Right kidney (tissue), 9 donors: ENCODE data around the gene NLGN3.

Source experiments
- DNase-seq: peaks from one replicate; pipeline ENCODE4 v3.0.0-alpha.2; 2016
- long read RNA-seq, 8 donors: transcript quantifications; one replicate each; lab custom pipeline, GENCODE V29; 2026

The NLGN3 gene
- long read RNA-seq, donor 1, partial matches to known transcripts: 0 of 1 reads
- long read RNA-seq, donor 1, other reads (novel, unspliced or antisense): 0 of 1 reads
- long read RNA-seq, donor 2, partial matches to known transcripts: 0 of 1 reads
- long read RNA-seq, donor 2, other reads (novel, unspliced or antisense): 0 of 1 reads
- long read RNA-seq, donor 3, partial matches to known transcripts: 0 of 1 reads
- long read RNA-seq, donor 3, other reads (novel, unspliced or antisense): 0 of 1 reads
- long read RNA-seq, donor 4, partial matches to known transcripts: 0 of 1 reads
- long read RNA-seq, donor 4, other reads (novel, unspliced or antisense): 0 of 1 reads
- long read RNA-seq, donor 5, partial matches to known transcripts: 0 of 1 reads
- long read RNA-seq, donor 5, other reads (novel, unspliced or antisense): 0 of 1 reads
- long read RNA-seq, donor 6: 0 reads
- long read RNA-seq, donor 7: 0 reads
- long read RNA-seq, donor 8: 0 reads

DNA sequence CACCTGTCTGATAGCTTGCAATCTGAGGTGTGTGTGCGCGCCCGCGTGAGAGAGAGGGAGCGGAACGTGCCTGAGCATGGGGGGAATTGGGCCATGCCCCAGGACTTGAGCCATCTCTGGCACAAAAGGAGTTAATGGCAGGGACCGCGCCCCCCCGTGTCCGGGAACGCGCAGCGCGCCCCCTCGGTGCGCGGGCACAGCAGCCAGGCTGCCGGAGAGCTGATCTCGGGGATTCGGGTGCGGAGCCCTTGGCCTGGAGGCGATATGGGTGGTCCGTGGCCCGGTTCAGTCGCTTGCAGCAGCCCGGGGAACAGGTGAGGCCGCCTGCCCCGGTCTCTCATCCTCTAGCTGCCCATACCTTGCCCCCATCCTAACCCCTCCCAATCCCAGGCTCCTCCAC, at the start of gene NLGN3:
NLGN3 (plus strand) TSS at position 191 of the 400 bp plus-strand sequence. CDS start 2,909 bp downstream, outside the sequence.
- peak; percentile 30 for DNase-seq

- no peak for DNase-seq
Observed at GRCh38 chrX:71095033-71095432, 49.6 kb upstream of the NLGN3 start.

- DNase-seq: peak; percentile 47
Observed at GRCh38 chrX:71095555-71095980, 49.1 kb upstream of the NLGN3 start, which contains the start of gene FOXO4. TSS of gene FOXO4 (plus strand) at chrX:71095851. CDS start at chrX:71096529, 678 bp downstream.

DNA sequence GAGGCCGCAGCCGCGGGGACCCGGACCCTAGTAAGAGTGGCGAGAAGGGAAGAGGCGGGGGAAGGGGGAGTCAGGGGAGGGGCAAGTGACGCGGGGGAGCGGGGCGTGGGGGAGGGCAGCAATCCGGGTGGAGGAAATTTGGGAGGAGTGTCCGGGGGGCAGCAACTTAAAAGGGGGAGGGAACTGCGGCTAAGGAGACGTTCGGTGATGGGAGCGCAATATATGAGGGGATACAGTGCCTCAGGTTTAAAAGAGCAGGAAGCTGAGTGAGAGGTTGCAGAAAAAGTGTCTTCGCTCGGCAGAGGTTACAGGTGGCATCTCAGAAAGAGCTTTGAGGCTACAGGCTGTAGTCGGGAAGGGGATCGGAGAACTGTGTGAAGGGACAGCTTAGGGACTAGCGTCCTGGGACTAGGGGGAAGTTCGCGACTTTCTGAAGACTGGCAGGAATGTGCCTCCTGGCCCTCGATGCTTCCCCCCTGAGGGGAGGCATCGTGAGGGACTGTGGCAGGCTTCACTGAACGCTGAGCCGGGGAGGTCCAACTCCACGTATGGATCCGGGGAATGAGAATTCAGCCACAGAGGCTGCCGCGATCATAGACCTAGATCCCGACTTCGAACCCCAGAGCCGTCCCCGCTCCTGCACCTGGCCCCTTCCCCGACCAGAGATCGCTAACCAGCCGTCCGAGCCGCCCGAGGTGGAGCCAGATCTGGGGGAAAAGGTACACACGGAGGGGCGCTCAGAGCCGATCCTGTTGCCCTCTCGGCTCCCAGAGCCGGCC, 48.5 kb upstream of the NLGN3 start:
- peak; percentile 61 for DNase-seq

DNA sequence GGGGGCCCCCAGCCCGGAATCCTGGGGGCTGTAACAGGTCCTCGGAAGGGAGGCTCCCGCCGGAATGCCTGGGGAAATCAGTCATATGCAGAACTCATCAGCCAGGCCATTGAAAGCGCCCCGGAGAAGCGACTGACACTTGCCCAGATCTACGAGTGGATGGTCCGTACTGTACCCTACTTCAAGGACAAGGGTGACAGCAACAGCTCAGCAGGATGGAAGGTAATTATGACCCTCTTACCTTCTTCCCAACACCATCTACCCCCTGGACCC, 47.9 kb upstream of the NLGN3 start:
- no peak for DNase-seq

- DNase-seq: no peak
Observed at GRCh38 chrX:71098302-71098701, 46.3 kb upstream of the NLGN3 start.

DNA sequence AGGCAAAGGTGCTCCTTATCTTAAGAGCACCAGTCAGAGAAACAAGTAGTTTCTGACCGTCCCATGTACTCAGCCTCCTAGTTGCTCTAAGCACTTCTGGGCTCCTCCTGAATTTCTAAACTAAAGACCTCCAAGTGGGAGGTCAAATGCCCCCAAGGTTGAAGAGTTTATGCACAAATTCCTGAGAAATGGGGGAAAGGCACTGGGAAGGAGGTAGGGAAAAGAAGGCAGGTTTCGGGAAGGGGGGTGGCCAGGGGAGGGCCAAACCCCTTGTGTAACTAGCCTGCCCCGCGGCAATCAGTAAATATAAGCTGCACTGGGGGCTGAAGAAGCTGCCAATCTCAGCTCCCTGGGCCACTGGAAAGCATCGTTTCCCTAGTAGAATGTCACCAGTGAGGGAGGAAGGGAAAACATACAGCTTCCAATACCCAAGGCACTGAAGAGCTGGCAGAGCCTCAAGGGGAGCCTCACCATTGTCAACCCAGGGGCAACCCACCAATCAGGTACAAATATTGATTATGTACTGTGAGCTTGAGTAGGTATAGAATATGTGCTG, 45.6 kb upstream of the NLGN3 start:
- no peak for DNase-seq

DNA sequence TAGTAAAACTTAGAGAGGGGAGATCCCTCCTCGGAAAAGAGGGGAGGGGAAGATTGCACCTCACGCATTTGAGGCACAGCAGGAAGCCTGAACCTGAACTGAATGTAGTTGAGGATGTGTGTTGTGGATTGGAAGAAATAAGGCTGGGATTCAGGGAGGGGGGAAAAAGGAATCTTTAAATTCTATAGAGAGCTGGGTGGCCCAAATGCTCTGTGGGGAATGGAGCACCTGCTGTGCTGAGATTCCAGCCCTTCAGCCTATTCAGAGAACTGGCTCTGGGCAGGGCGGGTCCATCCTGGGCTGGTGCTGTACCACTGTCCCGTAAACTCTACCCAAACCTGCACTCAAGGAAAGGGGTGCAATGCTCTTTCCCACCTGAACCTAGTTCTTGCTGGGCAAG, 44.9 kb upstream of the NLGN3 start:
- DNase-seq: no peak

DNA sequence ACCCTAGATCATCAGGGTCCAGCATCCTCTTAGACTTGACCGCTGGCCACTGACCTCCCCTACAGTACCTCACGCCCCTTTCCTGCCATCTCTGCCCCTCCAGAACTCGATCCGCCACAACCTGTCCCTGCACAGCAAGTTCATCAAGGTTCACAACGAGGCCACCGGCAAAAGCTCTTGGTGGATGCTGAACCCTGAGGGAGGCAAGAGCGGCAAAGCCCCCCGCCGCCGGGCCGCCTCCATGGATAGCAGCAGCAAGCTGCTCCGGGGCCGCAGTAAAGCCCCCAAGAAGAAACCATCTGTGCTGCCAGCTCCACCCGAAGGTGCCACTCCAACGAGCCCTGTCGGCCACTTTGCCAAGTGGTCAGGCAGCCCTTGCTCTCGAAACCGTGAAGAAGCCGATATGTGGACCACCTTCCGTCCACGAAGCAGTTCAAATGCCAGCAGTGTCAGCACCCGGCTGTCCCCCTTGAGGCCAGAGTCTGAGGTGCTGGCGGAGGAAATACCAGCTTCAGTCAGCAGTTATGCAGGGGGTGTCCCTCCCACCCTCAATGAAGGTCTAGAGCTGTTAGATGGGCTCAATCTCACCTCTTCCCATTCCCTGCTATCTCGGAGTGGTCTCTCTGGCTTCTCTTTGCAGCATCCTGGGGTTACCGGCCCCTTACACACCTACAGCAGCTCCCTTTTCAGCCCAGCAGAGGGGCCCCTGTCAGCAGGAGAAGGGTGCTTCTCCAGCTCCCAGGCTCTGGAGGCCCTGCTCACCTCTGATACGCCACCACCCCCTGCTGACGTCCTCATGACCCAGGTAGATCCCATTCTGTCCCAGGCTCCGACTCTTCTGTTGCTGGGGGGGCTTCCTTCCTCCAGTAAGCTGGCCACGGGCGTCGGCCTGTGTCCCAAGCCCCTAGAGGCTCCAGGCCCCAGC, 43.8 kb upstream of the NLGN3 start:
- DNase-seq: no peak

DNA sequence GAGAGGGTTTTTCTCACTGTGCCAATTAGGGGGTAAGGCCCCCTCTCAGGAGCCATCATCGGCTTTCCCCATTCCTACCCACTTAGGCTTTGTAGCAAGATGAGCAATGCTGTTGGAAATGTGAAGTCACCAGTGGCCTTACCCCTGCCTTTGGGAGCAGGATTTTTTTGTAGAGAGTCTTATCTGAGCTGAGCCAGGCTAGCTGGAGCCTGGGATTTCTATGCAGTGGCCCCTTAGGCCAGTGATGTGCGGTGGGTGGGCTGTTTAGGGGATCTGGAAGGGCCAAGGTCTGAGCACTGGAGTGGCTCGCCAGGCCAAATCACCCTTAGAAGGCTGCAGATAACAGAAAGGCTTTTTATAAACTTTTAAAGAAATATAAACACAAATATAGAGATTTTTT, 42.3 kb upstream of the NLGN3 start:
- no peak for DNase-seq

- DNase-seq: peak; percentile 31
Observed at GRCh38 chrX:71103110-71103983, 41.3 kb upstream of the NLGN3 start.

DNA sequence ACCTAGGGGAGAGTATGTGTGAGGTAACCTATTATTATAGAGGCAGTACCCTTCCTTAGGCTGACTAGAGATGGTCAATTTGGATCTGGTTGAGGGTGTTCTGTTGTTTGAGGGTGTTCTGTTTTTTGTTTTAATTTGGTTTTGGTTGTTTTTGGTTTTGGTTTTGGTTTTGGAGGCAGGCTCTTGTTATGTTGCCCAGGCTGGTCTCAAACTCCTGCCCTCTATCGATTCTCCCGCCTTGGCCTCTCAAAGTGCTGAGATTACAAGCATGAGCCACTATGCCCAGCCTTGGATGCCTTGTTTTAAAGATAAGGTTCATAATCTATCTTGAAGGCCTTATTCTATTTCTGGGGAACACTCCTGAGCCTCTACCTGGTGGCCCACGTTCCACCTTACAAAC, 39.0 kb upstream of the NLGN3 start:
- DNase-seq: no peak

DNA sequence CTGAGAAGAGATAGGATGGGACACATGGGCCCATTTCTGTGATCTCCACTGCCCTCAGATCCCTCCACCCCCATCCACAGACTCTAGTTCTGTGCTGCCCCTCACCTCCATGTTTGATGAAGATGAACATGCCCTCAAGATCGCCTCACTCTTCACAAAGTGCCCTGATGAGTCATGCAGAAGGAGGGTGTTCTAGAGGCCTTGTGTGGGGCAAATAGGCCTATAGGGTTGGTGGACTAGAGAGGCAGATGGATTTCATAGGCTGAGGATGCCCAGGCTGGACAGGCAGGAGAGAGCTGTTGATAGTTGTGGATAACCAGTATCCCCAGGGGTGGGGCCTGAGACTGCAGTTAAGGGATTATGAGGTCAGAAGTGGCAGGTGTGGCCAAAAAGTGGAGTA, 38.2 kb upstream of the NLGN3 start, which contains the start of gene CXorf65:
CXorf65 (minus strand) TSS at position 314 of the 400 bp plus-strand sequence; CDS start at position 130, 184 bp downstream.
- no peak for DNase-seq

DNA sequence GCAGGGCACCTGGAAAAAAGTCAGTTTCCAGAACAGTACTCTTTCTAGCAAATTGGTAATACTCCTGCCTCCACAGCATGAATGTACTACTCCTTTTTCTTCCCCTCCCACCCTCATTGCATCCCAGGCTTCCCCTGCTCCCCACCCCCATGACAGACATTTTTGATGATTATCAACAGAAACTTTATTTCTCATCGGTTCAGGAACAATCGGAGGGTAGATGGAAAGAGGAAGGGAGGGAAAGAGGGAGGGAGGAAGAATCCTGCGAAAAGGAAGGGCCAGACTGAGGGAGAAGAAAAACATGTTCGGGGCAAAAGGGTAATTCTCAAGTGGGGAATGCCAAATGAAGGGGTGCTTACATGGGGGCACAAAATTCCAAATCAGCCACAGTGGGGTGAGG, 37.4 kb upstream of the NLGN3 start:
- DNase-seq: no peak

- no peak for DNase-seq
Observed at GRCh38 chrX:71107762-71108360, 36.8 kb upstream of the NLGN3 start.

GRCh38 chrX:71109051-71109450, 35.6 kb upstream of the NLGN3 start:
- no peak for DNase-seq

- DNase-seq: no peak
Observed at GRCh38 chrX:71111141-71111843, 33.3 kb upstream of the NLGN3 start, which contains the start of gene IL2RG. TSS of gene IL2RG (minus strand) at chrX:71111577. CDS start at chrX:71111539, 38 bp downstream.

- no peak for DNase-seq
Observed at GRCh38 chrX:71111921-71112431, 32.7 kb upstream of the NLGN3 start.

GRCh38 chrX:71117358-71117757, 27.3 kb upstream of the NLGN3 start:
- no peak for DNase-seq
